Activated naive CD4-positive, alpha-beta T cell treated with anti-CD3 and anti-CD28 coated beads for 36 hours (primary cell): ENCODE measurements around the gene GTF2IRD2. TPM values are rescaled to one million over a fixed set of nuclear protein-coding genes. Genes with fewer than 3 reads are reported as not detected.
"Not testable (repeated sequence)": the region's sequence is repeated elsewhere in the genome, so short reads cannot be mapped to it uniquely, and the experiment has no call there.

Experiments used
- CTCF ChIA-PET: fragments of 350-600 bp; sonication (Branson Sonifier 250); formaldehyde crosslinking; loops from one replicate; lab custom pipeline; 2021; ENCODE audit warnings: antibody characterized with exemption; lab: Charles Lee
- DNase-seq: peaks from one replicate; pipeline ENCODE4 v3.0.0-alpha.2; 2020
- H3K27ac Mint-ChIP-seq: one replicate; pipeline ENCODE4 v1.8.0; 2021; ENCODE audit warnings: mild to moderate bottlenecking, mixed read lengths
- H3K27me3 Mint-ChIP-seq: one replicate; pipeline ENCODE4 v1.8.0; 2021; ENCODE audit warnings: low read depth, mixed read lengths
- H3K36me3 Mint-ChIP-seq: one replicate; pipeline ENCODE4 v1.8.0; 2021; ENCODE audit warnings: low read depth, mixed read lengths
- H3K4me1 Mint-ChIP-seq: one replicate; pipeline ENCODE4 v1.8.0; 2021; ENCODE audit warnings: low read depth, mixed read lengths
- H3K4me3 Mint-ChIP-seq: one replicate; pipeline ENCODE4 v1.8.0; 2021; ENCODE audit warnings: mild to moderate bottlenecking, moderate library complexity, mixed read lengths
- H3K9me3 Mint-ChIP-seq: one replicate; pipeline ENCODE4 v1.8.0; 2021; ENCODE audit warnings: mixed read lengths
- intact Hi-C: fragments of 100-400 bp; cut with micrococcal nuclease; formaldehyde crosslinking; loops from one replicate; pipeline ENCODE4 v1.15.1; 2023
- total RNA-seq, 2 experiments: library from RNA; stranded (reverse); gene quantifications; one replicate each; pipeline ENCODE4 v1.2.3, GENCODE V29; 2021

The GTF2IRD2 gene
- 1 to 10 TPM; 2.0 to 2.1 TPM for total RNA-seq

DNA sequence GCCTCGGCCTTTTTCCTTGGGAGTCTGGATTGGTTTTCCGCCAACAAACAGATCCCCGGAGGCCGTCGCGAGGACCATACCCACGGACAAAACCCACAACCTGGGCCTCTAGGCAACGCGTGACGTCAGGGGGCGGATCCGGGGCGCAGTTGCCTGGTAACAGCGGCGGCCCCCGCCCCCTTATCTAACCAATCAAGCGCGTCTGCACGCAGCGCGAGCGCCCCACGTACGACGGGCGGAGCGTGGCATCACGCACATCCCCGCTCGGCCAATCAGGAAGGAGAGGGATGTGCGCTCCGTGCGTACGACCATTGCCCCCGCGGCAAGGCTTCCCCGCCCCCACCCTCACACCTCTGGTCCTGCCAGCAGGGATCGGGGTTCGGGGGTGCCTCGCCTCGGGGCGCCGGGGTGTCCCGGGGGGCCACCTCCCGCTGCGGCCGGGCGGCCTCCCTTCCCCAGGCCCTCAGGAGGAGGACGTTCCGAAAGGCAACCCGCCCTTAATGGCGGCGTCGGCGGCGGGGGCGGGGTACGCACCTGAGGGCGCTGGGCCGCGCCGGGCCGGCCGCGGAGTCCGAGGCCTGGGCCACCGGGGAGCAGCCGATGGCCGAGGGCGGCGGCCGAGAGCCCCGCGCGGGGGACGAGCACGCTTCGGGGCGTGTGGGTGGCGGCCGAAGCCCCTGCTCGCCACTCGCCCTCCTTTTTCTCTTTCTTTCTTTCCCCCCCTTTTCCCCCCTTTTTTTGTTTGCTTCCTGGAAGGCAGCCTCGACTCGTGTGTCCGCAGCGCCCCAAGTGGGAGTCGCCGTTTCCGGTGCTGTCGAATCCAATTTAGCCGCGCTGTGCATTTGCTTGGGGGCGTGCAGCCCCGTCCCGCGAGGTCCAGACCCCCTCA, at the start of gene GTF2IRD2:
Gene GTF2IRD2 (minus strand): TSS at position 773 of the 889 bp plus-strand sequence. CDS start 15,227 bp downstream, outside the sequence.
- peak; percentile 75 for DNase-seq
- peak within 1 kb of the TSS; percentile 66 for H3K4me3 Mint-ChIP-seq
- intact Hi-C loops, H3K36me3 Mint-ChIP-seq, CTCF ChIA-PET, H3K4me1 Mint-ChIP-seq, H3K9me3 Mint-ChIP-seq, H3K27me3 Mint-ChIP-seq: not testable (repeated sequence)
- peak within 1 kb of the TSS; percentile 72 for H3K27ac Mint-ChIP-seq

GRCh38 chr7:74890158-74891123, 39.0 kb upstream of the GTF2IRD2 start:
- intact Hi-C loops, H3K27me3 Mint-ChIP-seq, CTCF ChIA-PET, H3K36me3 Mint-ChIP-seq, H3K9me3 Mint-ChIP-seq, H3K4me1 Mint-ChIP-seq: not testable (repeated sequence)
- DNase-seq = peak; percentile 86
- Mint-ChIP-seq H3K4me3 (peak overlapping the region; percentile 80), H3K27ac (peak overlapping the region; percentile 89)

DNA sequence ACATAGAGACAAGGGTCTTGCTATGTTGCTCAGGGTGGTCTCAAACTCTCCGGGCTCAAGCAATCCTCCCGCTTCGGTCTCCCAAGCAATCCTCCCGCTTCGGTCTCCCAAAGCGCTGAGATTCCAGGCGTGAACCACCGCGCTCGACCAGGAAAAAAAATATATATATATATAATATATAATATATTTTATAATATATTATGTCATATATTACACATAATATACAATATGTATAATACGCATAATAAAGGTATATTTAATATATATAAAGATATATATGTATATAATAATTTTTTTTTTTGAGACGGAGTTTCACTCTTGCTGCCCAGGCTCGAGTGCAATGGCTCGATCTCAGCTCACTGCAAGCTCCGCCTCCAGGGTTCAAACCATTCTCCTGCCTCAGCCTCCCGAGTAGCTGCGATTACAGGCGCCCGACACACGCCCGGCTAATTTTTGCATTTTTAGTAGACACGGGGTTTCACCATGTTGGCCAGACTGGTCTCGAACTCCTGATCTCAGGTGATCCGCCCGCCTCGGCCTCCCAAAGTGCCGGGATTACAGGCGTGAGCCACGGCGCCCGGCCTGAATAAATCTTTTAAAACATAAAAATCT, 38.2 kb upstream of the GTF2IRD2 start:
- H3K9me3 Mint-ChIP-seq, intact Hi-C loops, H3K27ac Mint-ChIP-seq, H3K27me3 Mint-ChIP-seq, DNase-seq, CTCF ChIA-PET, H3K4me1 Mint-ChIP-seq, H3K36me3 Mint-ChIP-seq: not testable (repeated sequence)
- peak overlapping the region; percentile 50 for H3K4me3 Mint-ChIP-seq

GRCh38 chr7:74885295-74885694, 33.9 kb upstream of the GTF2IRD2 start:
- DNase-seq, H3K9me3 Mint-ChIP-seq, H3K27ac Mint-ChIP-seq, intact Hi-C loops, CTCF ChIA-PET, H3K27me3 Mint-ChIP-seq, H3K4me3 Mint-ChIP-seq, H3K4me1 Mint-ChIP-seq, H3K36me3 Mint-ChIP-seq: not testable (repeated sequence)

- H3K36me3 Mint-ChIP-seq, H3K9me3 Mint-ChIP-seq, intact Hi-C loops, H3K4me1 Mint-ChIP-seq, DNase-seq, H3K27ac Mint-ChIP-seq, H3K4me3 Mint-ChIP-seq, H3K27me3 Mint-ChIP-seq, CTCF ChIA-PET: not testable (repeated sequence)
Measured at GRCh38 chr7:74882110-74882509, 30.7 kb upstream of the GTF2IRD2 start.

DNA sequence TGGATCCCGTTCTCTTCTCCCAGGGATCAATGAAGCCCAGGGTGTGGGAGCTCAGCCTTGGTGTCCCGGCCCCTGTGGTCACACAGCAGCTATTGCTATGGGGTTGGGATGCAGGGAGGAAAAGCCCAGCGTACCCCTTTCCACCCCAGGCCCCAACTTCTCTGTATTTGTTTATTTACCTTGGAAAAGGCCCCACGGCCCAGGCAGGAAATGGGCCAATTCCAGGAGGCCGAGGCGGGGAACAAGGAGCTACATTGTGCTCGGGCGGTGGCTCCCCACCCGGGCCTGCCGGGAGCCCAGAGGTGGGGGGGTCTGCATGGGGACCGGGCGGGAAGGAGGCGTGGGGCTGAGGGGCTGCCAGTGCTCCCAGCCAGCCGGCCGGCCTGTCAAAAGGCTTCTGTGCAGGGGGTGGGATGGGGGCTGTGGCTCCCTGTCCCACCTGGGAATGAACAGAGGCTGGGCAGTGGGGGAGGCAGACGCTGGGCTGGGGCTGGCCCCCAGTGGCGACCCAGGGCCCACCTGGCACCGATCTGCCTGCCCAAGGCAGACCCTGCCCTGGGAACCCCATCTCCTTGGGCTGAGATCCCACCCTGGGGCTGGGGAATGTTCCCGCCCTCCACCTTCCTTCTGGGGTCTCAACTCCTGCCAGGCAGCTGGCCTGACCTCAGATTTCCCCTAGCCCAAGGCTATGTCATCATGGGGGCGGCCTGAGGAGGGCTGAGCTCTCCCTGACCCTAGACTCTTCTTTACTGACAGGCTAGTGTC, 23.5 kb upstream of the GTF2IRD2 start:
- intact Hi-C loops, H3K4me1 Mint-ChIP-seq: not testable (repeated sequence)

GRCh38 chr7:74874104-74874747, 22.8 kb upstream of the GTF2IRD2 start:
- H3K27me3 Mint-ChIP-seq, CTCF ChIA-PET, H3K9me3 Mint-ChIP-seq, DNase-seq, H3K4me1 Mint-ChIP-seq, H3K4me3 Mint-ChIP-seq, intact Hi-C loops, H3K27ac Mint-ChIP-seq, H3K36me3 Mint-ChIP-seq: not testable (repeated sequence)

More for the DNA sequence above, 23.5 kb upstream of the GTF2IRD2 start:
- H3K36me3 Mint-ChIP-seq, DNase-seq, H3K9me3 Mint-ChIP-seq, CTCF ChIA-PET, H3K4me3 Mint-ChIP-seq, H3K27ac Mint-ChIP-seq, H3K27me3 Mint-ChIP-seq: not testable (repeated sequence)

- DNase-seq, H3K27me3 Mint-ChIP-seq, intact Hi-C loops: not testable (repeated sequence)
Measured at GRCh38 chr7:74872542-74872941, 21.1 kb upstream of the GTF2IRD2 start.

GRCh38 chr7:74865777-74866176, 14.4 kb upstream of the GTF2IRD2 start:
- H3K4me1 Mint-ChIP-seq, H3K4me3 Mint-ChIP-seq, H3K36me3 Mint-ChIP-seq, H3K27ac Mint-ChIP-seq, H3K9me3 Mint-ChIP-seq, DNase-seq, CTCF ChIA-PET, H3K27me3 Mint-ChIP-seq: not testable (repeated sequence)
- intact Hi-C loops = loop anchor here (5.0 to 10.0 kb wide), 2 partner anchors 241 to 413 kb away; partner anchors contain the start of gene GTF2IRD1

More at GRCh38 chr7:74872542-74872941, 21.1 kb upstream of the GTF2IRD2 start:
- CTCF ChIA-PET, H3K4me3 Mint-ChIP-seq, H3K4me1 Mint-ChIP-seq, H3K36me3 Mint-ChIP-seq, H3K9me3 Mint-ChIP-seq, H3K27ac Mint-ChIP-seq: not testable (repeated sequence)

DNA sequence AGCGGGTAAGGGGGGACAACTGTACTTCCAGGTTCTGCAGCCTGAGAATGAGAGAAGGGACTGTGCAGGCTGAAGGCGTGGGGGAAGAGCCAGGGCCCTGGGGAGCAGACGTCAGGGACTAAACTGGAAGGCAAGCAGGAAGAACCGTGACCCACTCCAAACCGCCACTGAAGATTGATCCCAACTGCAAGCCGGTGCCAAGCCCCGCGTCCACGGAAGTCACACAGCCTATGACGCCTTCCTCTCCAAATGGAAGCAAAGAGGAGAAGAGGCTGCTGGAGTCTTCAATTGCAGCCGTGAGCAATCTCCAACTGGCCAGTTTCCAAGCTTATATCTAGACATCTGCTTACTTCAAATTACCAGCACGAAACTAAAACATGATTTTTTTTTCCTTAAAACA, 1.6 kb downstream of the GTF2IRD2 start:
- H3K27me3 Mint-ChIP-seq, H3K36me3 Mint-ChIP-seq, H3K4me3 Mint-ChIP-seq, DNase-seq, H3K4me1 Mint-ChIP-seq, intact Hi-C loops, H3K27ac Mint-ChIP-seq, H3K9me3 Mint-ChIP-seq, CTCF ChIA-PET: not testable (repeated sequence)

- H3K4me3 Mint-ChIP-seq, DNase-seq, H3K36me3 Mint-ChIP-seq, H3K27ac Mint-ChIP-seq, H3K27me3 Mint-ChIP-seq, H3K9me3 Mint-ChIP-seq, H3K4me1 Mint-ChIP-seq, intact Hi-C loops, CTCF ChIA-PET: not testable (repeated sequence)
Measured at GRCh38 chr7:74830411-74830810, 21.0 kb downstream of the GTF2IRD2 start.
